G401 (cell line): ENCODE results near the gene TCP1. TPM values are rescaled to one million over a fixed set of nuclear protein-coding genes. Genes with fewer than 3 reads are reported as not detected.
"Not testable (repeated sequence)": the region's sequence is repeated elsewhere in the genome, so short reads cannot be mapped to it uniquely, and the experiment has no call there.

Experiments used
- DNase-seq: peaks from one replicate; pipeline ENCODE4 v3.0.0-alpha.2; 2015; ENCODE audit warnings: low spot score
- in situ Hi-C: cut with HindIII; loops from 2 replicates; pipeline ENCODE4 v1.10.0; 2016; ENCODE audit warnings: low sequenced_read_pairs, mixed read lengths
- total RNA-seq: library from RNA; depleted of rRNA; stranded (reverse); fragments of >200 nt; shearing (Covaris generic); gene quantifications from 2 replicates; pipeline ENCODE4 v1.2.3, GENCODE V29; 2014

TCP1 gene
- total RNA-seq, 1 experiment from 2014 or later = 216 TPM

DNA sequence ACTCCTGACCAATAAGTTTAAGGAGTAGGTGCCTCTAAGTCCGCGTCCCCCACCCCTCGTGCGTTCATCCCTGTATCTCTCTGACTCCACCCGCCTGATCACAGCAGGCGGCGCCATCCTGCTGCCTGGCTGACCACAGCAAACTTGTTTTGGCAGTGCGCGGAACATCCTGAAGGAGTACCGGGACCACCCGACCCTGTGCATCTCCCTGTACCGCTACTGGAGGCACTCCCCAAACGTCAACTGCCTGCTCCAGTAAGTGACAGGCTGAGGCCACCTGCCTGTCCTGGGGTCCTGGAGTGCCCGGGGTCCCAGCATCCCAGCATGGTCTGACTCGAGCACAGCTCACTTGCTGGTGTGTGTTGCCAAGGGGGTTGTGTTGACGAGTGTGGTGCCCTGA is 29.7 kb upstream of the TCP1 start:
- no peak for DNase-seq
- in situ Hi-C loops = no loop called here

DNA sequence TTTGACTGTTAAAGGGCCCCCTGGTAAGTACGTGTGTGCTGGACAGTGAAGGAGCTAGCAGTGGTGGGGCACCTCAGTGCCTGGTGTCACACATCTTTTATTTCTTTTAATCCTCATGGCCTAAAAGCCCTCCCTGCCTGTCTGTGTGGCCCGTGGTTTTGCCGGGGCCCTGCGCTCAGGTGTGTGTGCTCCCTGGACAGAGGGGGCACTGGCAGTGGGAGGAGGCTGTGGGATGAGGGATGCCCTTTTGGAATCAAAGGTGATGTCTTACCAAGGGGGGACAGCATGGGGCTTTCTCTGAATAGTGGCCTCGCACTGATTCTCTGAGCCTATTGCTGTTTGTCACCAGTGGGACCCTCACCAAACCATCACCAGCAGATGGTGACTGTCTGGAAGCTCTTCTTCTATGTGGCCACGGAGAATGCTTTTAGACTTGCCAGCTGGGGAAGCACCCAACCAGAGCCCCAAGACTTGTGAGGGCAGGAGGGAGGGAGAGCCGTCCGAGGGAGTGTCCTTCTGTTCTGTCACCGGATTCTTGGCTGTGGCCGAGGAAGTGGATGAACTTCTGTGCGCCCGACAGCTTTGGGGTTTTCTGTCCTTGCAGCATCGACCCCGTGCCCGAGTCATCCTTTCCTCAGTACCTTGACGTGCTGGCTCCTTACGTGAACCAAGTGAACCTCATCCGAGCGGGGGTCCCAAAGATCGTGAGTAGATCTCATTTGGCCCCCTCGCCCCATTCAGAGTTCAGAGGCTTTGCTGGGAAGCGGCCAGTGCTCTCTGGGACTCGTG is 28.7 kb upstream of the TCP1 start:
- in situ Hi-C loops = no loop called here
- no peak for DNase-seq

DNA sequence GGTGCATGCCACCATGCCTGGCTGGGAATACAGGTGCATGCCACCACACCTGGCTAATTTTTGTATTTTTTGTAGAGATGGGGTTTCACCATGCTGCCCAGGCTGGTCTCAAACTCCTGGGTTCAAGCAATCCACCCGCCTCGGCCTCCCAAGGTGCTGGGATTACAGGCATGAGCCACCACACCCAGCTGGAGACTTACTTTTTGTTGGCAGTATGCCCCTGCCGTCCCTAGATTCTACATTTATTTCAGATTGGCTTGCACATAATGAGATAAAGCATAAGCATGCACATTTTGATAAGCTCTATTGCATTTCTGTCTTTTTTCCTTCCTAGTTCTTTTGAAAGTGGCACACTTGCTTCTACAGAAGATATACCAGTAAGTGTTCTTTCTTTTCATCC is 27.4 kb upstream of the TCP1 start:
- in situ Hi-C loops, DNase-seq: not testable (repeated sequence)

DNA sequence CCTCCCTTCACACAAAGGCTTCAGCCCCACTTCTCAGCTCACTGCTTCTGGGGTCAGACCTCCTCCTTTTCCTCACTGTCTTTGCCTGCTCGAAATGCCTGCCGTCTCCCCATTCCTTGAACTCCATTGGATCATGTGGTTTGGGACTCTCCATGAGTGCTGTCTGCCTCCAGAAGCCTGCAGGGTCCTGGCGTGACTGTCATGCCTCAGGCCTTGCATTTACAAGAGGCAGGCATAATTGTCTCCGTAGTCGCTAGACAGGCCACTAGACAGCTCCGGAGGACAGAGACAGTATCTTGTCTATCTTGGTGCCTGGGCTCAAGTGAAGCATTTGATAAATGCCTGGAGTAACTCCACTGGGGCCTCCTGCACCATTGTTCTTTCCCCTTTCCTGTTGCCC is 26.0 kb upstream of the TCP1 start:
- in situ Hi-C loops = no loop called here
- no peak for DNase-seq

DNA sequence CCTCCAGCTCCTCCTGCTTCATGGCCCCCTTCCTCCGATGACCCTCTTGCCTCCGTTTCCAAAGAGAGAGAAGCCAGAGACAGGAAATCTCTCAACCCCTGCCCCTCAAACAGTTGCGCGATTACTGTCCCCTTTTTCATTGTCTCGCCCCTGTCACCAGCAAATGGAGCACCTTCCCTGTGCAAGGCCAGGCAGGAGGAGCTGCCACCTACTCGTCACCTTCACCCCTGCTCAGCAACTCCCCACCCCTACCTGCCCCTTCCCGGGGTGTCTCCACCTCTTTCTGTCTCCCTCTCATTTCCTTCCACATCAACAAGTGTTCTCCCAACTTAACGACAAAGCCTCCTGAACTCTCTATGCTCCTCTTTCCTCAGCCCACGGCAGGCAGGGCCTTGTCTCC is 24.4 kb upstream of the TCP1 start:
- in situ Hi-C loops = no loop called here
- no peak for DNase-seq

DNA sequence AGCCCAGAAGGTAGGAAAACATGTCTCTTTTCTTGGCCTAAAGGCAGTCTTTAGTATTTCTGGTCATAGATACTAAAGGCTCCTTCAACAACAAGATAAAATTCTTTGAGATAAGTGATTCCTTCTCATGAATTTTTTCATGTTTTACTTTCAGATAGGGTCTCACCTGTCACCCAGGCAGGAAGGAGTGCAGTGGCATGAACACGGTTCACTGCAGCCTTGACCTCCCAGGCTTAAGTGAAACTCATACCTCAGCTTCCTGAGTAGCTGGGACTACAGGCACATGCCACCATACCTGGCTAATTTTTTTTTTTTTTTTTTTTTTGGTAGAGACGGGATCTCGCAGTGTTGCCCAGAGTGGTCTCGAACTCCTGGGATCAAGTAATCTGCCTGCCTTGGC is 19.7 kb upstream of the TCP1 start:
- in situ Hi-C loops = no loop called here
- no peak for DNase-seq

DNA sequence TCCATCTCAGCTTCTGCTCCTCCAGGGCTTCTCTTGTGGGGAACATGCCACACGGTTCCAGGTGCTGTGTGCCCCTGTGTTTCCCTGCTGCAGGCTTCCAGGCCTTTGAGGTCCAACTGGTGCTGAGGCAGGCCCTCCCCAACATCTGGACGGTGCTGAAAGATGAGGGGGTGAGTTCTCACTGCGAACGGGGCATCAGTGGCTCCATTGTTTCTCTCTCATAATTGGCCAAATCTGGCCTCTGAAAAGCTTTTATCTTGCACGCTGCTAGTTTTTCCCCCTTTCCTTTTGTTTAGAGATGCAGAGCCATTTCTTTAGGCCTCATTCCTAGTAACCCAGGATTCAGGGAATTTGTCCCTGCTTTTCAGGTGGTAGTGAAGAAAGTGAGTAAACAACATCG is 19.2 kb upstream of the TCP1 start:
- no peak for DNase-seq
- in situ Hi-C loops = no loop called here

DNA sequence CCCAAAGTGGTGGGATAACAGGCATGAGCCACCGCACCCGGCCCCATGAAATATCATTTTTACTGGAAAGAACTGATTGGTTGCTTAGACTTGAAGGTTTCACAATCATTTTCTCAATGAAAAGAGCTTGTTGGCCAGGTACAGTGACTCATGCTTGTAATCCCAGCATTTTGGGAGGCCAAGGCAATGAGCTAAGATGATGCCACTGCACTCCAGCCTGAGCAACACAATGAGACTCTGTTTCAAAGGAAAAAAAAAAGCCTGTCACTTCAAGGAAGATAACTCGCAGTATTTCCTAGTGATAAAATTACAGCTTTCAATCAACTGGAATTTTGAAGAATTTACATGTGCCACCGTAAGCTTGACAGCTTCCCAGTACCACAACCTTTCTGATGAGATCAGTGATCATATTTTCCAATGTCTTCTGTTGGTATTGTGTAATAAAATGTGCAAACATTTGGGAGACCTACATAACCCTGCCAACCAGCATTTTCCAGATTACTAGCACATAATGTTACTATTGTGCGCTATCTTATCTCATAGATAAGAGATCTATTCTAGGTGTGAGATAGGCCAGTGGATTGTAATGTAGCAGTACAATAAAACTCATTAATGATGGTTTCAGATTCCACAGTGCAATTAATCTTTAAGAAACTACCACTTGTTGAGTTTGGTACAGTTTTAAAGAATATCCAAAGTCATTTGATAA is 17.9 kb upstream of the TCP1 start:
- DNase-seq = no peak
- in situ Hi-C loops = no loop called here

DNA sequence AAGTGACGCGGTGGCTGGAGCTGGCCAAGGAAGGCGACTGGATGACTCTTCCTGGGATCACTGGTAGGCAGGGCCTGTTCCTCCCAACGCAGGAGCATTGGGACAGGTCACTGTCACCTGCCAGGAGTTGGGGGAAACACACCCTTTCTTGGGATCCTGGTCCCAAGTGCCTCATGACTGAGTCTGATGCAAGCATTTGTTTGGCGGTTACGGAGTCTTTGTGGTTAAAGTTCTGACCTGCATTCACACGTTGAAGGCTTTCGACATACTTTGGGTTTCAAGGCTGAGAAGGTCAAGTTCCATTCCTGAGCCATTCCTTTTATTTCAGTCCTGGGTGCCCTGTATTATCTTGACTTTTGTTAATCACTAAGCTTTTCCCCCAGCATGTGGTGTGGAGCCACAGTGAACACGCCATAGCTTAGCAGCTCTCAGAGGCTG is 16.6 kb upstream of the TCP1 start:
- in situ Hi-C loops = no loop called here
- no peak for DNase-seq

DNA sequence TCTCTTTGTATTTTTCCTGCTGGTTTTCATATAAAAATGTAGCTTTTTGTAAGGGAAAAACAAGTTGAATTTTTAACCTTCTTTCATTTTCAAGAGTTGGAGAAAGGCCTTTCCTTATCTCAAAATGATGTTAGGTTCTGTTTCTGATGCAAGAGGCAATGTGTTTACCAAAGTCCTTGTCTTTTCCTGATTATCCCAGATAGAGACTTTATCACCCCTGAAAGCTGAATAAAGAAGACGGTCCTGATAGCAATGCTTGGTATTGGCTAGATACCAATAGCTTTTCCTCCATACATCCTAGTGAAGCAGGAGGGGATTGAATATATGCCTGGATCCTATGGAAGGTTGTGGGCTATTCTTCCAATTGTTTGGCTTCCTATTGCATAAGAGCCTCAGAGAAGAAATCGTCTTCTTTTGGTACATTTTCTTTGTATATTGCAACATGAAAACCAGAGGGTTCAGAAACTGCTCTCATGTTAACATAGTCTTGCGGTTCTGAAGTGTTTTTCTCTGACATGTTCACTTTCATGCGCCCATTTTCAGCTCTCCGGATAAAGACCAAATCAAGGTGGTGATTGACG is 16.1 kb upstream of the TCP1 start:
- in situ Hi-C loops = no loop called here
- no peak for DNase-seq

DNA sequence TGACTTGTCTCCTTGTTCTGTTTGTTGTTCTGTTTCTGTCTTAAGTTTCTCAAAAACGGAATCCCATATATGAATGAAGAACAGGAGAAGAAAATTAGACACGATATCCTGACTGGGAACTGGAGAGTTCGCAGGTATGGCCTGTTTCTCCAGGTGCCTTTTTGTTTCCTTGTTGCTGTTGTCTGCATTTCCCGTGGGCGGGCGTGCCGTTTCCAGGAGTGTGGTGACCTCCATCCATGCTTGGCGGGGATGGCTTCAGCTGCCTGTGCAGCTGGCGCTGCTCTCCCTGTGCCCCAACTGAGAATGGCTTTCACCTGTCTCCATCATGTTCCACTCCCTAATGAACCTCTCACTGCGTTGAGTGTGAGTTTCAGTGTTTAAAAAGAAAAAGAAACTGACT is 15.1 kb upstream of the TCP1 start:
- no peak for DNase-seq
- in situ Hi-C loops = no loop called here

DNA sequence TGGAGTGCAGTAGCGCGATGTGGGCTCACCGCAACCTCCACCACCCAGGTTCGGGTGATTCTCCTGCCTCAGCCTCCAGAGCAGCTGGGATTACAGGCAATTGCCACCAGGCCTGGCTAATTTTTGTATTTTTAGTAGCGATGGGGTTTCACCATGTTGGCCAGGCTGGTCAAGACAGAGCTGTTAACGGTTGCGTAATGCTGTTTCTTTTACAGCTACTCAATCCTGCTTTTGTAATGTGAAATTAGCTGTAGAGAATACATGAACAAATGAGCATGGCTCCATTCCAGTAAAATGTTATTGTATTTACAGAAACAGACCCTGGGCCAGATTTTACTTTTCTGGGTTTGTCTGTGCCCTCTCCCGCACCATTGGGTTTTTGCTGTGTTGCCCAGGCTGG is 12.5 kb upstream of the TCP1 start:
- in situ Hi-C loops = no loop called here
- no peak for DNase-seq

DNA sequence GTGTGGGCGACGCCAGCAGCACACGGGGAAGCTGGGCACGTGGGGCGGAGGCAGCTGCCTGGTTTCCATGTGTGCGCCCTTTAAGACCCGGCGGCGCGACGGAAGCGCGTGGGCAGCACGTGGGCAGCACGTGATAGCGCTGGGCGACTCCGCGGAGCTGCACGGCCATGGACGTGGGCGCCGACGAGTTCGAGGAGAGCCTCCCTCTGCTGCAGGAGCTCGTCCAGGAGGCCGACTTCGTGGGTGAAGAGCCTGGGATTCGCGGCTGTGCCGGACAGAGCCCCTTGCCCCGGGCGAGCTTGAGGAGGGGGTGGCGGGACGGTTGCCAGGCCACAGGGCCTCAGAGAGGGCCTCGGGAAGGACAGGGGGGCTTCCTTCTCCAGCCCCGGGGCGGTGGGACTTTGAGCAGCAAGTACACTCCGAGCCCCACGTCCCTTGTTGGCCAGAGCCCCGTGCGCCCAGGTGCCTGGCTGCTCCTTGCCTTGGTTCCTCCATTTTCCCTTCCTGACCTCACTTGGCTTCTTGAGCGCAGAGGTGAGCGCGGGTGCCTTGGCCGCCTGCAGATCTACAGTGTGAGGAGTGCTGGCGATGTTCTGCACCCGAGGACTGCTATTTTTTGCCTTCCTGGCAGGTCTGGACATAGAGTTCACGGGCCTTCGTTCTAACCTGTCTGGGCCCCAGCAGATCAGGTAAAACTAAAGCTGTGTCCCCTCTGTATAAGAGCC is 10.9 kb upstream of the TCP1 start, which contains the start of gene PNLDC1:
PNLDC1 (plus strand) TSS at position 136 of the 725 bp plus-strand sequence; CDS start at position 168, 32 bp downstream.
- in situ Hi-C loops = no loop called here
- DNase-seq = no peak

DNA sequence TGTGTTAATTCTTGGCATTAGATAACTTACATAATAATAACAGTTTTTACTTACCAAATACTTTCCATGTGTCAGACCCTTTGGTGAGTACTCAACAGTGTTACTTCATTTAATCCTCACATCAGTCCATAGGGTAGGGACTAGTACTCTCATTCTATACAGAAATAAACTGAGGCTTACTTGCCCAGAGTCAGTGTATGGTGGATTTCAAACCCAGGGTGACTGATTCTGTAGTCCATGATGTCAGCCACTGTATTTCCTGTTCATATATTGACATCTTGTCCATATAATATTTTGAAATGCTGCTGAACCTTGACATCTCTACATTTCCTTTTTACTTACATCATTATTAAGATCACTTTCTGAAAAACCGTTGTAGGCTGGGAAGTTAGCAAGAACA is 8.2 kb upstream of the TCP1 start:
- no peak for DNase-seq
- in situ Hi-C loops = no loop called here

DNA sequence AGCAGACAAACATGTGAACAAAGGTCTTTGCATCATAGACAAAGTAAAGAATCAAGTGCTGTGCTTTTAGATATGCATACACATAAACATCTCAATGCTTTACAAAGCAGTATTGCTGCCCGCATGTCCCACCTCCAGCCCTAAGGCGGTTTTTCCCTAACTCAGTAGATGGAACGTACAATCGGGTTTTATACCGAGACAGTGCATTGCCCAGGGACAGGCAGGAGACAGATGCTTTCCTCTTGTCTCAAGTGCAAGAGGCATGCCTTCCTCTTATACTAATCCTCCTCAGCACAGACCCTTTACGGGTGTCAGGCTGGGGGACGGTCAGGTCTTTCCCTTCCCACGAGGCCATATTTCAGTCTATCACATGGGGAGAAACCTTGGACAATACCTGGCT is 5.6 kb upstream of the TCP1 start:
- DNase-seq, in situ Hi-C loops: not testable (repeated sequence)

DNA sequence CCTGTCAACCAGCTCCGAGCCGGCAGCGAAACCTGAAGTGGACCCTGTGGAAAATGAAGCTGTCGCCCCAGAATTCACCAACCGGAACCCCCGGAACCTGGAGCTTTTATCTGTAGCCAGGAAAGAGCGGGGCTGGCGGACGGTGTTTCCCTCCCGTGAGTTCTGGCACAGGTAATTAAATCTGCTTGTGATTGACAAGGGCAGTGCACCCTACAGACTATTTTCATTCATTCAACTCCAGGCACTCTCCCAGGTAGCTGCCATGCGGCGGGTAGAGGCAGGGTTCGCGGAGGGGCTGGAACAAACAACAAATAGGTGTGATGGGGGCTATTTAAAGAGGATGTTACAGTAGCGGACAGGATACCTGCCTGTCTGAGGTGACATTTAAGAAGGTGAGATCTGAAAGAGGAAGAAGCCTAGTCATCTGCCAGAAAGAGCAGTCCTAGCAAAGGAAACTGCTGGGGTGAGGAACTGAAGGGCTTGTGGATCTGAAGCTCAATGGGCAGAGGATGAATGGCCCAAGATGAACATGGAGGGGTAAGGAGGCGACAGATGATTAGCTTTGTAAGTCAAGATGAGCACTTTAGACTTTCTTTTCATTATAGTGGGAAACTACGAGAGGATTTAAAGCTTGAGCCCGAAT is 1.7 kb upstream of the TCP1 start:
- DNase-seq = peak; percentile 7
- in situ Hi-C loops = no loop called here

DNA sequence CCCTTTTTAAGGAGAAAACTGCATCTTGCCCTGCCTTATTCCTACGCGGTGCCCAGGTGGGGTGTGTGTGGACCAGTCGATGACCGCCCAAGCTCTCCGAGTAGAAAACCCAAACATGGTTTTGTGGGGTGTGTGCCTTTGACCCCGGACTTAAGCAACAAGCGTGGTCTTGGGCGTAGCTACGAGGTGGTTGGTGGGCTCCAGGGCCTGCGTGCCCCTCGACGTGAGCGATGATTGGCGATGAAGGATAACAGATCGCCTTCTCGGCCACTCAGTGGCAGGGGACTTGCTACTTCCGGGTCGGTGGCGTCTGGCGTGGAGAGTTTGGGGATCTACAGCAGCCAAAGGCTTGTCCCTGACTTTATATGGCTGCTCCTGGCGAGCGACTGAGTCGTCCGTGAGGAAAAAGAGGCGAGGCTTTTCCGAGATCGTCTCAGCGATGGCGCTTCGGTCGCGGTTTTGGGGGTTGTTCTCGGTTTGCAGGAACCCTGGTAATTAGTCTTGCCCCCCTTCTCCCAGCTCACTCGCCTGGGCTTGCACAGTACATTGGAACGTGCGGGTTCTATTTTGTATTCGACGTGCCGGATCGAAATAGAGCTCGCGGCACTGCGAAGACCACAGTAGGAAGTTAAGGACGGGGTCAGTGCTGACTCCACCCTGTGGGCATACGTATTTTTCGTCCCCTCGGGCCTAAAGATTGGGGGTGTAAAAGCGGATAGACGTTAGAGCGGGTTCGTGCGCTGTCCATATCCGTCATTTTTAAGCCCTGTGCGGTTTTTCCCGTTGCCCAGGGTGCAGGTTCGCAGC is 950 bp upstream of the TCP1 start, which contains the start of gene MRPL18:
MRPL18 (plus strand) TSS at position 319 of the 807 bp plus-strand sequence; CDS start at position 440, 121 bp downstream.
- DNase-seq = peak; percentile 99
- in situ Hi-C loops = no loop called here

DNA sequence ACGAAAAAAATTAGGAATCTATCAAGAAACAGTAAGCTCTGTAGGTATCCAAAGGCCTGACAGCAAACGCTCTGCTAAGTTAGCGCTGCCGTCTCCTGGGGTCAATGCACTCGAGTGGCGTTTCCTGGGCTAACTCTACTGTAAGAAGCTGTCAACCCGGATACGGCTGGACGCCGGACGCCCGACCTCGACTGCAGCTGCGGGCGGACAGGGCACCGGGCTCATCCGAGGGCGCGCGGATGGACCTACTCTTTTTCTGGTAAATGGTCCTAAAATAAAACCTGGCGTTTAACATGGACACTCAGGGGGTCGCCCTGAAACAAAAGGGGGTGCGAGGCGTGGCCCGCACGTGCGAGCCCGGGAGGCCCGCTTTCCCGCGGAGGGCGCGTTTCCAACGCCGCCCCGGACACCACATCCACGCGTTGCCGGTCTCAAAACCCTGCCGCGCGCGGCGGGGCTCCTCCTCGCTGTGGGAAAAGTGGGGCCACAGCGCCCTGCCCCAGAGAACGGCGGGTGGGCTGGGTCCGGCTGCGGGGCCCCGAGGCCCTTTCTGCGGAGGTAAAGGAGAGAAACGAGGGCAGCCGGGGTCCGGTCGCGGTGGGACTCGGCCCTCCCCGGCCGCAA is 537 bp downstream of the TCP1 start:
- in situ Hi-C loops = no loop called here
- DNase-seq = no peak
